ENCODE measurements around the gene MTHFD1L. TPM values are rescaled to one million over a fixed set of nuclear protein-coding genes. Genes with fewer than 3 reads are reported as not detected.
"Not testable (repeated sequence)": the region's sequence is repeated elsewhere in the genome, so short reads cannot be mapped to it uniquely, and the experiment has no call there.

The MTHFD1L gene
- total and polyA plus RNA-seq, 2 donors (not counting 3 experiments of a cell fraction or from before 2014, with no cell fraction given) = 40.2 to 120 TPM

GRCh38 chr6:151112130-151112529 lies 246.6 kb downstream of the MTHFD1L start:
- H3K27me3 ChIP-seq (ENCODE audit: control insufficient read depth in 2 of 2, insufficient read depth in 2 of 2, low read length in 2 of 2) = peaks cover 0 to 2% of the 10 kb centered on the region in 2 experiments
- no peak overlapping the region for H3K4me3 ChIP-seq (replicated peaks in 1 of 3; ENCODE audit: insufficient read depth in 1 of 3, low read depth in 1 of 3, low read length in 3 of 3)
- no peaks in the 10 kb centered on the region for H3K4me1 ChIP-seq (ENCODE audit: control insufficient read depth, extremely low read depth, insufficient read depth, low read length)
- no peak overlapping the region for H2AFZ ChIP-seq (ENCODE audit: low read depth, low read length)
- intact Hi-C loops (cut with micrococcal nuclease) (no loop called here), dilution Hi-C loops (cut with MboI; ENCODE audit: extremely low pct_ligation_motif_present, low sequenced_read_pairs) (no loop called here)
- no peaks in the 10 kb centered on the region for H4K20me1 ChIP-seq (replicated peaks; ENCODE audit: control insufficient read depth, extremely low read depth, insufficient read depth, low read length)
- no peak for DNase-seq (ENCODE audit: low read depth, low spot score)
- no peaks in the 10 kb centered on the region for H3K9me1 ChIP-seq (replicated peaks; ENCODE audit: control insufficient read depth, extremely low read depth, insufficient read depth, low read length)
- H3K9me3 ChIP-seq (replicated peaks; ENCODE audit: control insufficient read depth, insufficient read depth, low read length) = no peaks in the 10 kb centered on the region
- POLR2A ChIA-PET = no interaction called here
- H3K27ac ChIP-seq (ENCODE audit: insufficient read depth, low read depth, low read length) = no peak overlapping the region
- H3K9ac ChIP-seq (replicated peaks; ENCODE audit: extremely low read depth, insufficient read depth, low read length) = no peak overlapping the region
- no peak for FAIRE-seq
- H3K79me2 ChIP-seq (ENCODE audit: control insufficient read depth, insufficient read depth, low read length) = no peaks in the 10 kb centered on the region
- BruUV-seq (replicated peaks) = no TSS peak
- H3K36me3 ChIP-seq (ENCODE audit: control insufficient read depth in 2 of 2, extremely low read depth in 1 of 2, insufficient read depth in 2 of 2, low read length in 2 of 2) = no peaks in the 10 kb centered on the region
- TF ChIP-seq JUN (IDR thresholded peaks at IDR 0.05; ENCODE audit: borderline replicate concordance, insufficient read depth, insufficient read length, low read depth) = no peak
- TF ChIP-seq EZH2 (IDR thresholded peaks at IDR 0.05; ENCODE audit: borderline replicate concordance, low read depth, low read length, severe bottlenecking) = no peak
- no peak for TF ChIP-seq GATA2 (IDR thresholded peaks at IDR 0.05; ENCODE audit: insufficient read depth, insufficient read length, low read depth, low read length)
- no peak for TF ChIP-seq FOS (IDR thresholded peaks at IDR 0.05; ENCODE audit: borderline replicate concordance, insufficient read depth, low read length)
- no peak for TF ChIP-seq MYC (IDR thresholded peaks at IDR 0.05; ENCODE audit: low read depth, low read length)
- TF ChIP-seq POLR2AphosphoS5 (IDR thresholded peaks at IDR 0.05; ENCODE audit: insufficient read depth, low read depth, low read length) = no peak
- no peak for TF ChIP-seq POLR2A (IDR thresholded peaks at IDR 0.05; ENCODE audit: low read depth, low read length)
- no peak for TF ChIP-seq MAX (IDR thresholded peaks at IDR 0.05; ENCODE audit: insufficient read depth, insufficient read length)
- no peak for TF ChIP-seq CTCF (IDR thresholded peaks at IDR 0.05; ENCODE audit: extremely low read depth in 1 of 2, insufficient read depth in 1 of 2, low read depth in 1 of 2, low read length in 2 of 2)
- no peak overlapping the region for H3K4me2 ChIP-seq (ENCODE audit: insufficient read depth, low read length)
- CTCF ChIA-PET = interaction anchor here (1.4 kb wide), 1 partner anchor 13 kb away, joined by 3 read pairs; no protein-coding TSS in a partner anchor

GRCh38 chr6:151112884-151113283 lies 247.4 kb downstream of the MTHFD1L start:
- H3K27ac ChIP-seq (ENCODE audit: insufficient read depth, low read depth, low read length); H3K9me1 ChIP-seq (replicated peaks; ENCODE audit: control insufficient read depth, extremely low read depth, insufficient read depth, low read length); CTCF ChIA-PET; H3K79me2 ChIP-seq (ENCODE audit: control insufficient read depth, insufficient read depth, low read length); BruUV-seq (replicated peaks); H3K9ac ChIP-seq (replicated peaks; ENCODE audit: extremely low read depth, insufficient read depth, low read length); intact Hi-C loops (cut with micrococcal nuclease); POLR2A ChIA-PET; H3K36me3 ChIP-seq (ENCODE audit: control insufficient read depth in 2 of 2, extremely low read depth in 1 of 2, insufficient read depth in 2 of 2, low read length in 2 of 2); H4K20me1 ChIP-seq (replicated peaks; ENCODE audit: control insufficient read depth, extremely low read depth, insufficient read depth, low read length); H3K4me2 ChIP-seq (ENCODE audit: insufficient read depth, low read length); H3K4me3 ChIP-seq (replicated peaks in 1 of 3; ENCODE audit: insufficient read depth in 1 of 3, low read depth in 1 of 3, low read length in 3 of 3); dilution Hi-C loops (cut with MboI; ENCODE audit: extremely low pct_ligation_motif_present, low sequenced_read_pairs); H3K27me3 ChIP-seq (ENCODE audit: control insufficient read depth in 2 of 2, insufficient read depth in 2 of 2, low read length in 2 of 2); H3K9me3 ChIP-seq (replicated peaks; ENCODE audit: control insufficient read depth, insufficient read depth, low read length); DNase-seq (ENCODE audit: low read depth, low spot score); H3K4me1 ChIP-seq (ENCODE audit: control insufficient read depth, extremely low read depth, insufficient read depth, low read length); H2AFZ ChIP-seq (ENCODE audit: low read depth, low read length): not testable (repeated sequence)
- peak; percentile 24 for FAIRE-seq
